Dendritic cell treated with granulocyte-macrophage colony-stimulating factor and Interleukin-4, amounts not matched to agents 40 ng/mL and 50 ng/mL, for 4 days (primary cell): Measurements from ENCODE around the gene MICU1.
"Not testable (repeated sequence)": the region's sequence is repeated elsewhere in the genome, so short reads cannot be mapped to it uniquely, and the experiment has no call there.

Source experiments
- H3K27ac Mint-ChIP-seq: one replicate; pipeline ENCODE4 v1.8.0; 2022; ENCODE audit warnings: mild to moderate bottlenecking, mixed read lengths
- H3K27me3 Mint-ChIP-seq: one replicate; pipeline ENCODE4 v1.8.0; 2022; ENCODE audit warnings: mild to moderate bottlenecking, mixed read lengths
- H3K36me3 Mint-ChIP-seq: one replicate; pipeline ENCODE4 v1.8.0; 2022; ENCODE audit warnings: low read depth, mixed read lengths
- H3K4me1 Mint-ChIP-seq: one replicate; pipeline ENCODE4 v1.8.0; 2022; ENCODE audit warnings: low read depth, mixed read lengths
- H3K4me3 Mint-ChIP-seq: one replicate; pipeline ENCODE4 v1.8.0; 2022; ENCODE audit warnings: mild to moderate bottlenecking, moderate library complexity, mixed read lengths
- H3K9me3 Mint-ChIP-seq: one replicate; pipeline ENCODE4 v1.8.0; 2022; ENCODE audit warnings: mixed read lengths
- intact Hi-C: fragments of 100-400 bp; cut with micrococcal nuclease; formaldehyde crosslinking; loops from one replicate; pipeline ENCODE4 v1.15.0; 2022

MICU1 gene

DNA sequence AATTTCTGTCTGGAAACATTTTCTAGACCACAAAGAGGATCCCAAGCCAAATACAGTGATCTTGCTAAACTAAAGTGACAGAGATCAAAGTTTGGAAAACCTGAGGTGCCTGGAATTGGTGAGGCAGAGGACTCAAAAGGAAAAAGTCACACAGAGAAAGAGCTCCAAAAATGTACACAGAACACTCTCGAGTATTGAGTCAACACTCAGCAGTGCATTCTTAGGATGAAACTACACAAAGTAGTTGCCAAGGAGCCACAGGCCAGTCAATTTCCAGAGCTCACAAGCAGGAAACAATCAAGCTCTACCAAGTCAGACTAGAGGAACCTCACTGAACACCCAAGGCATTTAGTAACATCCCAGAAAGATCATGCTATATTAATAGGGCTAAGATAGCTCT is 61.3 kb downstream of the MICU1 start:
- no peak overlapping the region for H3K4me3 Mint-ChIP-seq
- intact Hi-C loops, result loop anchor here (10.0 kb wide), 2 partner anchors 50 to 200 kb away; no protein-coding TSS in a partner anchor
- no peak overlapping the region for H3K27ac Mint-ChIP-seq
- H3K9me3 Mint-ChIP-seq, result no peaks in the 10 kb centered on the region
- peaks cover 37% of the 10 kb centered on the region for H3K4me1 Mint-ChIP-seq
- H3K27me3 Mint-ChIP-seq, result no peaks in the 10 kb centered on the region
- peaks cover 65% of the 10 kb centered on the region for H3K36me3 Mint-ChIP-seq

DNA sequence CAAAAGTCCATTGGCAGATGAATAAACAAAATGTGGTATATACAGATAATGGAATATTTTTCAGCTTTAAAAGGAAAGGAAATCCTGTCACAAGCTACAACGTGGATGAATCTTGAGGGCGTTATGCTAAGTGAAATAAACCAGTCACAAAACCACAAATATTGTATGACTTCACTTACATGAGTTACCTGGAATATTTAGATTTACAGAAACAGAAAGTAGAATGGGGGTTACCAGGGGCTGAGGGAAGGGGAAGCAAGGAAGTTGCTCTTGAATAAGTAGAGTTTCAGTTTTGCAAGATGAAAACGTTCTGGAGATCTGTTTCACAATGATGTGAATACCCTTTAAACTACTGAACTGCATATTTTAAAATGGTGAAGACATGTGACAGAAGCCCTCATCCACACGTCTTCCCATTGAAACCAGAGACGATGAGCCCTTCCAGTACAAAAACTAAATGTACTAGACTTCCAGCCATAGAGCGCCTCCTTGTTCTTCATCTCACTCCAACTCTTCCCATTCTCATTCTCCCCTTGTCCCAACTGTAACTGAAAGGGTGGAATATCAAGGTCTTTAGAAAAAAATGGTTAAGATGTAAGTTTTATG is 62.4 kb downstream of the MICU1 start:
- H3K36me3 Mint-ChIP-seq, result peaks cover 74% of the 10 kb centered on the region
- H3K27me3 Mint-ChIP-seq, result no peaks in the 10 kb centered on the region
- peak overlapping the region; percentile 54 for H3K27ac Mint-ChIP-seq
- H3K4me3 Mint-ChIP-seq, result peak overlapping the region; percentile 38
- intact Hi-C loops, result loop anchor here (10.0 kb wide), 2 partner anchors 51 to 199 kb away; no protein-coding TSS in a partner anchor
- peaks cover 37% of the 10 kb centered on the region for H3K4me1 Mint-ChIP-seq
- no peaks in the 10 kb centered on the region for H3K9me3 Mint-ChIP-seq

DNA sequence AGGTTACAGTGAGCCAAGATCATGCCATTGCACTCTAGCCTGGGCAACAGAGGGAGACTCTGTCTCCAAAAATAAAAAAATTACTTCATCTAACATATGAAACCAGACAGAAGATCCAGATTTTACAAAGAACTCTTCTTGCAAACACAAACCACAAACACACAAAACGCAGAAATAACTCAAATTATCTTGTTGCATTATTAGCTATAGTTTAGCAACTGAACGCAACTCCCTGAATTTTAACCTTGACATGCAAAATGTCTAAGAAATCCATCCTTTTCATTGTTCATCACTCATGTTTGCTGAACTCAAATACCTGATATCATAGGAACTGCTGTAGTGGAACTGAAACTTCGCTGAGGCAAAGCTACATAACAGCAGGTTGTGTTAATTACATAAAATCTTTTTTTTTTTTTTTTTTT is 64.1 kb downstream of the MICU1 start:
- no peaks in the 10 kb centered on the region for H3K9me3 Mint-ChIP-seq
- H3K4me1 Mint-ChIP-seq, result peaks cover 28% of the 10 kb centered on the region
- intact Hi-C loops, result loop anchor here (10.0 kb wide), 2 partner anchors 53 to 197 kb away; no protein-coding TSS in a partner anchor
- no peak overlapping the region for H3K4me3 Mint-ChIP-seq
- H3K27ac Mint-ChIP-seq, result no peak overlapping the region
- H3K27me3 Mint-ChIP-seq, result no peaks in the 10 kb centered on the region
- H3K36me3 Mint-ChIP-seq, result peaks cover 77% of the 10 kb centered on the region

DNA sequence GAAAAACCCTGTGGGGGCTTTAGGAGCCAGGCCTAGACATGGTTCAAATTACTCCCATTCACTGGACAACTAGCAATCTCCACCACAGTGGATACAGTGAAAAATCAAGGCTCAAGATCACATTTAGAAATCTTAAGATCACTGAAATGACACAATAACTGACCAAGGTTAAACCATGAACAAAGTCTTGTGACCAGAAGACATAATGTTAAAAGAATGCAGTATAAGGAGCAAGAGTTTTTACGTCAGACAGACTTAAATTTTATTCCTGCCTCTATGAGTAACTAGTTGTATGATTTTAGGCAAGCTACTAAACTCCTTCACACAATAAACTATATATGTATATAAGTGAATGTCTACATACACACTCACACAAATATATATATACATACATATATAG is 68.5 kb downstream of the MICU1 start:
- Mint-ChIP-seq H3K36me3 (peaks cover 53% of the 10 kb centered on the region), H3K4me1 (peaks cover 9% of the 10 kb centered on the region)
- intact Hi-C loops, result no loop called here

DNA sequence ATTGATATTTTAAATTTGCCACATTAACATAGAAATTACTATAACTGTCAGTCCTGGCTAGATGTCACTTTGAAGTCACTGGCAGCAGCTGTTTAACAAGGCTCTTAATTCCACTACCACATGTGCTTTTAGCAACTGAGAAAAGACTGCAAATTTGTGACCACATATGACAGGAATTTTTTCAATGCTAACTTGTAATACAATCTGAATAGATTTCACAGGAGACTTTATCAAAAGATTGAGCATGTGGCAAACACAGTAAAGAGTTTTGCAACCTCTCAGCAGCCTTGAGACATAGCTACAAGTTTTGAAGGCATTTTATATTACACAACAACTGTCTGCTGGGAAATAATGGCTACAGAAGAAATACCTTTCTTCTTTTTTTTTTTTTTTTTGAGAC is 73.0 kb downstream of the MICU1 start:
- Mint-ChIP-seq H3K36me3 (peaks cover 29% of the 10 kb centered on the region), H3K9me3 (no peaks in the 10 kb centered on the region), H3K4me3 (no peak overlapping the region), H3K4me1 (no peaks in the 10 kb centered on the region), H3K27ac (no peak overlapping the region), H3K27me3 (no peaks in the 10 kb centered on the region)
- intact Hi-C loops, result no loop called here

More for the DNA sequence above, 68.5 kb downstream of the MICU1 start:
- Mint-ChIP-seq H3K27ac (no peak overlapping the region), H3K27me3 (no peaks in the 10 kb centered on the region), H3K9me3 (no peaks in the 10 kb centered on the region), H3K4me3 (no peak overlapping the region)

DNA sequence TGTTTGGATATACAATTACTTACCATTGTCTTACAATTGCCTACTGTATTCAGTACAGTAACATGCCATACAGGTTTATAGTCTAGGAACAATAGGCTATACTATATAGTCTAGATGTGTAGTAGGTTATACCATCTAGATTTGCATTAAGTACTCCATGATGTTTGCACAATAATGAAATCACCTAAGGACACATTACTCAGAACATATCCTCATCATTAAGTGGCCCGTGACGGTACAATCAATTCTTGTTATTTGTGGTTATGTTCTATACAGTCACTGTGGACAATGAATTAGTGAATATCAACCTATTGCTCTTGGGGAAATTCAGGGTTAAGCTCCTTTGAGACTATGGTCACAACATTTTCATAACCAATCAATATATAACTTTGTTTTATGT is 75.6 kb downstream of the MICU1 start:
- intact Hi-C loops, result no loop called here
- Mint-ChIP-seq H3K4me1 (peaks cover 1% of the 10 kb centered on the region), H3K27ac (no peak overlapping the region), H3K9me3 (no peaks in the 10 kb centered on the region), H3K4me3 (no peak overlapping the region), H3K27me3 (no peaks in the 10 kb centered on the region), H3K36me3 (peaks cover 28% of the 10 kb centered on the region)

DNA sequence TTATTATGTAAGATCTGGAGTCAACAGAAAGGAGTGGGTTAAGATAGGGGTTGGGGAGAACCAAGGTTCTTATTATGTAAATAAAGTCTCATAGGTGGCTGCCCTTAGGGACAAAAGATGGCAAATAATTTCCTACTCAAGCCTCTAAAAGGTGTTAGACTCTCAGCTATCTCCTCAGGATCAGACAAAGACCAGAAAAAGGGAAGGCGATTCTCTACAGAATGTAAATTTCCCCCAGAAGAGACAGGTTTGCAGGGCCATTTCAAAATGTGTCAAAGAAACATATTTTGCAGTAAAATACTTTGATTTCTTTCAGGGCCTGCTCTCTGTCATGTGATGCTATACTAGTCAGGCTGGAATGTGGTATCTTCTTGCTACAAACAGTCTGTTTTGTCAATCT is 80.3 kb downstream of the MICU1 start:
- Mint-ChIP-seq H3K9me3 (peaks cover 9% of the 10 kb centered on the region), H3K4me1 (peaks cover 19% of the 10 kb centered on the region), H3K36me3 (peaks cover 51% of the 10 kb centered on the region), H3K27ac (no peak overlapping the region), H3K27me3 (no peaks in the 10 kb centered on the region), H3K4me3 (no peak overlapping the region)
- intact Hi-C loops, result no loop called here

DNA sequence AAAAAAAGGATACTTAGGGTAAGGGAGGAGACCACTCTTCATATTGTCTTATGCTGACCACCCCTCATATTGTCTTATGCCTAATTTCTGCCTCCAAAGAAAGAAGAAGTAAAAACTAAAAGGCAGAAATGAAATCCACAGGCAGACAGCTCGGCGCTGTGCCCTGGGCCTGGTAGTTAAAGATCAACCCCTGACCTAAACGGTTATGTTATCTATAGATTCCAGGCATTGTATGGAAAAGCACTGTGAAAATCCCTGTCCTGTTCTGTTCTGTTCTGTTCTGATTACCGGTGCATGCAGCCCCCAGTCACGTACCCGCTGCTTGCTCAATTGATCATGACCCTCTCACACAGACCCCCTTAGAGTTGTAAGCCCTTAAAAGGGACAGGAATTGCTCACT is 82.0 kb downstream of the MICU1 start:
- H3K4me3 Mint-ChIP-seq, H3K27me3 Mint-ChIP-seq, H3K9me3 Mint-ChIP-seq, intact Hi-C loops: not testable (repeated sequence)
- Mint-ChIP-seq H3K4me1 (peaks cover 29% of the 10 kb centered on the region), H3K36me3 (peaks cover 42% of the 10 kb centered on the region), H3K27ac (peak overlapping the region; percentile 63)

DNA sequence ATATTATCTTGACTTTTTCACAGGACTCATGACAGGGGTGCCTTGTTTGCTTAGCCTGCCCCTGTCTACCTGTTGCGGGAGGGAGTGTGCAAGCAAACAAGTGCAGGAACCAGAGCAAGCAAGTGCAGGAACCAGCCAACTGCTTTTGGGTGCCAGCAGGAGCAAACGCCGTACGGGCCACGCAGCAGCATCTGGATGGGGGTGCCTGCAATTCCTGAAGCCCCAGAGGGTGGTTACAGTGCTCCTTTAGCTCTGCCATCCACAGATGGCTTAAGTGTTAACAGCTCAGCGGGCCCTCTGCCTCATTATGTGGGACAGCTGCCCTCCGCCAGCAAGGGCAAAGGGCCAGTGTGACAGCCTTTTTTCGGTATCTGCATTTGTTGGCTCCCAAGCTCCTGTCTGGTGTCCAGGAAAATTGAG is 83.5 kb downstream of the MICU1 start:
- H3K27ac Mint-ChIP-seq, result no peak overlapping the region
- H3K9me3 Mint-ChIP-seq, result peaks cover 9% of the 10 kb centered on the region
- H3K36me3 Mint-ChIP-seq, result peaks cover 30% of the 10 kb centered on the region
- H3K27me3 Mint-ChIP-seq, result no peaks in the 10 kb centered on the region
- intact Hi-C loops, result no loop called here
- H3K4me3 Mint-ChIP-seq, result no peak overlapping the region
- H3K4me1 Mint-ChIP-seq, result peaks cover 41% of the 10 kb centered on the region

DNA sequence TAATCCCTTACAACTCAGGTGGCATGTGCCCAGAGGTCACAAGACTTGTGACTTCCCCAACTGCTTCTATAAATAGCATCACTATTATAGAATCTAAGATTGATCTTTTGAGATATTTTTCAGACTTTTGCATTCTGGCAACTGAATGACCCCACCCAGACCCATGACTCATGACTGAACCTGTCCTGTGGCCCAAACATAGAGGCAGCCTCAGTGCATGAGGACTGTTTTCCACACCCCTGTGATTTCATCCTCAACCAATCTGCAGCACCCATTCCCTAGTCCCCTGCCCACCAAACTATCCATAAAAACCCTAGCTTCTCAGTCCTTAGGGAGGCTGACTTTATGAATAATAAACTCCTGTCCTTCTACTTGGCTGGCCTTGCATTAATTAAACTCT is 84.5 kb downstream of the MICU1 start:
- Mint-ChIP-seq H3K9me3 (peaks cover 9% of the 10 kb centered on the region), H3K27ac (no peak overlapping the region), H3K4me3 (no peak overlapping the region), H3K27me3 (no peaks in the 10 kb centered on the region), H3K36me3 (peaks cover 30% of the 10 kb centered on the region), H3K4me1 (peaks cover 47% of the 10 kb centered on the region)
- intact Hi-C loops, result no loop called here

DNA sequence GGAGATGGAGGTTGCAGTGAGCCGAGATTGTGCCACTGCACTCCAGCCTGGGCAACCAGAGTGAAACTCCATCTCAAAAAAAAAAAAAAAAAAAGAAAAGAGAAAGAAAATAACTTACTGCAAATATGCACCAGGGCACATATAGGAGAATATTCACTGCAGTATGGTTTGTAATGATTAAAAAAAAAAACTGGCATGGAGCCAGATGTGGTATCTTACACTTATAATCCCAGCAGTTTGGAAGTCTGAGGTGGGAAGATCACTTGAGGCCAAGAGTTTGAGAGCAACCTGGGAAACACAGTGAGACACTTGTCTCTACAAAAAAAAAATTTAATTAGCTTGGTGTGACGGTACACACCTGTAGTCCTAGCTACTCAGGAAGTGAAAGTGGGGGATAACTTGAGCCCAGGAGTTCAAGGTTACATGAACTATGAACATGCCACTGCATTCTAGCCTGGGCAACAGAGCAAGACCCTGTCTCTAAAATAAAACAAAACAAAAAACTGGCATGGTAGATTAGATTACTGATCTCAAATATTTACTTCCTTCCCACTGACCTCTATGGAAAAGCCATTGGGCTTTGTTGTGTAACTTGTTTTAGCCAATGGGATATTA is 85.6 kb downstream of the MICU1 start:
- H3K4me1 Mint-ChIP-seq, result peaks cover 51% of the 10 kb centered on the region
- H3K27me3 Mint-ChIP-seq, result no peaks in the 10 kb centered on the region
- no peak overlapping the region for H3K4me3 Mint-ChIP-seq
- peaks cover 9% of the 10 kb centered on the region for H3K9me3 Mint-ChIP-seq
- intact Hi-C loops, result no loop called here
- peaks cover 30% of the 10 kb centered on the region for H3K36me3 Mint-ChIP-seq
- no peak overlapping the region for H3K27ac Mint-ChIP-seq

DNA sequence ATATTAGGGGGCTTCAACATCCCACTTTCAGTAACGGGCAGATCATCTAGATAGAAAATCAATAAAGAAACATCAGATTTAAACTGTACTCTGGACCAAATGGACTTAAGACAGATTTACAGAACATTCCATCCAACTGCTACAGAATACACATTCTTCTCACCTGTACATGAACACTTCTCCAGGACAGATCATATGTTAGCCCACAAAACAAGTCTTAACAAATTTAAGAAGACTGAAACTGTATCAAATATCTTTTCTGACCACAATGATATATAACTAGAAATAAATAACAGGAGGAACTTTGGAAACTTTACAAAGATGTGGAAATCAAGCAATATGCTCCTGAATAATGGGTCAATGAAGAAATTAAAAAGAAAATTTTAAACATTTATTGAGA is 86.7 kb downstream of the MICU1 start:
- Mint-ChIP-seq H3K27ac (peak overlapping the region; percentile 66), H3K4me3 (no peak overlapping the region), H3K9me3 (peaks cover 9% of the 10 kb centered on the region), H3K4me1 (peaks cover 40% of the 10 kb centered on the region), H3K36me3 (peaks cover 28% of the 10 kb centered on the region), H3K27me3 (no peaks in the 10 kb centered on the region)
- intact Hi-C loops, result no loop called here

DNA sequence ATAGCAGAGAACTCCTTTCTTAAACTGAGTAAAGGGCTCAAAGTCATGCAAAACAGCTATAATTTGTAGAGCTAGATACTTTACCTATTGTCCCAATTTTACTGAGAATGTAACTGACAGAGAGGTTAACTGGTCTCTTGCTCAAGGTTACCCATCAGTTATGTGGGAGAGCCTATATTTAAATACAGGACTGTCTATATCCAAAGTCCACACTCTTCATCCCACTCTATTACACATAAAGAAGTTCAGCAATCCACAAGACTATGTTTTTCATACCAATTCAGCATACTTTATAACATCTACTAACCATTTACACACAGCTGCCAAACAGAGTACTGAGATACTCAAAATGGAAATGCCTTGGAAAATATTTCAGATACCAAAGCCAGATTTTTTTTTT is 100.2 kb downstream of the MICU1 start:
- H3K27ac Mint-ChIP-seq, result no peak overlapping the region
- no peaks in the 10 kb centered on the region for H3K27me3 Mint-ChIP-seq
- no peak overlapping the region for H3K4me3 Mint-ChIP-seq
- H3K36me3 Mint-ChIP-seq, result no peaks in the 10 kb centered on the region
- H3K4me1 Mint-ChIP-seq, result no peaks in the 10 kb centered on the region
- intact Hi-C loops, result no loop called here
- H3K9me3 Mint-ChIP-seq, result no peaks in the 10 kb centered on the region

DNA sequence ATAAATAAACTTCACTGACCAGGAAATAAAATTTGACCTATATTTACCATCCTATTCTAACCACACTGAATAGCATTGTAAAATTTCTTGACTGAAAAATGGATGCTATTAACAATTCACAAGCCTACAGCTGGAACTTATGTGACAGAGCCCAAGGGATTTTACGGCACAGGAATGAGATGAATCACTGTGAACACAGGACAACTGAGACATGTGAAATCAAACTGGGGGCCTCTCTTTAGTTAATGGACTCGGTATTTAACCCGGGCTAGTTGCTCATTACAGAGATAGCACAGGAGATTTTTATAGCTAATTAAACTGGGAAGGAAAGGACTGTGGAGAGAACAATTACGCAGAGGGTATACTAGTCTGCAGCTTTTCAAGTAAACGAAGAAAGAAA is 100.6 kb downstream of the MICU1 start:
- Mint-ChIP-seq H3K27me3 (no peaks in the 10 kb centered on the region), H3K36me3 (no peaks in the 10 kb centered on the region), H3K4me3 (no peak overlapping the region), H3K4me1 (no peaks in the 10 kb centered on the region), H3K9me3 (no peaks in the 10 kb centered on the region), H3K27ac (no peak overlapping the region)
- intact Hi-C loops, result no loop called here

DNA sequence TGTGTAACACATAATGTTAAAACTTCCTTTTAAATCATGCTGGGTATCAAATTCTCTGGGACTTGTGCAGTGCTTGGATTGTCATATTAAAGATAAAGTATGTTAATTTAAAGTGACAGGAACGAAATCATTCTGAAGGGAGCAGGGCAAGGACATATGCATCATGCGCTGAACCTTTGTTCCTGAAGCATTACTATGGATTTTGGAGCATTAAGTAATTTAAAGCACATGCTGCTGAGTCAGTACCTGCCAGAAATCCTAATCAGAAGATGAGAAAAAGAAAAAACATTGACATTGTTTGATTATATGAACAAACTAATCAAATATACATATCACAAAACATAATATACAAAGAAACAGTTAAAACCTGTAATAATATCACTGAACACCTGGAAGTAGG is 101.4 kb downstream of the MICU1 start:
- Mint-ChIP-seq H3K27ac (no peak overlapping the region), H3K36me3 (no peaks in the 10 kb centered on the region), H3K27me3 (no peaks in the 10 kb centered on the region), H3K4me1 (no peaks in the 10 kb centered on the region), H3K4me3 (no peak overlapping the region), H3K9me3 (no peaks in the 10 kb centered on the region)
- intact Hi-C loops, result no loop called here
